ENCODE results near the gene DUSP14. TPM values are rescaled to one million over a fixed set of nuclear protein-coding genes. Genes with fewer than 3 reads are reported as not detected.

DUSP14 gene
- total and polyA plus RNA-seq, 2 of the 8 experiments (the other 6 are each of a cell fraction or from before 2014, with no cell fraction given), result 22.1 to 37.9 TPM

DNA sequence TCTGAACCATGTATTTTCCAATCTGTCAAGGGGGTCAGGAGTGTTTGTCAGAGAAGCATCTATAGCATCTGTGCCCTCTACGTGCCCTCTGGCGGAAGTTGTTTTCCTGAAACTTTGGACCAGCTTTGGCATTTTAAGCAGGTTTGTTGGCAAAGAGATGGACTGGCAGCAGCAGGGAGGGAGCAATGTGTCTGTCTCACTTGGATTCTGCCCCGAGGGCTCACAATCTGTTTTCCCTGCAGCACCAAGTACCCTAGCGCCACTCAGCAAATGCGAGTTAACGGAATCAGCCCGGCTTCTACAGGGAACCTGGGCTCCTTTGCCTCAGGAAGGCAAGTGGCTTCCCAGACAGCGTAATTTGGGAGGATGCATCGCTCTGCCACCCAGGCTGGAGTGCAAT is 17.4 kb downstream of the DUSP14 start (continued):
- no peak for TF ChIP-seq PHF8 (conservative IDR thresholded peaks at IDR 0.05; ENCODE audit: low read depth, low read length)
